Non-pigmented ciliary epithelial cell (primary cell): Measurements from ENCODE around the gene SPTLC2.

Experiments used
- DNase-seq: peaks from one replicate; pipeline ENCODE4 v3.0.0-alpha.2; 2010; ENCODE audit warnings: low read depth

Gene SPTLC2

DNA sequence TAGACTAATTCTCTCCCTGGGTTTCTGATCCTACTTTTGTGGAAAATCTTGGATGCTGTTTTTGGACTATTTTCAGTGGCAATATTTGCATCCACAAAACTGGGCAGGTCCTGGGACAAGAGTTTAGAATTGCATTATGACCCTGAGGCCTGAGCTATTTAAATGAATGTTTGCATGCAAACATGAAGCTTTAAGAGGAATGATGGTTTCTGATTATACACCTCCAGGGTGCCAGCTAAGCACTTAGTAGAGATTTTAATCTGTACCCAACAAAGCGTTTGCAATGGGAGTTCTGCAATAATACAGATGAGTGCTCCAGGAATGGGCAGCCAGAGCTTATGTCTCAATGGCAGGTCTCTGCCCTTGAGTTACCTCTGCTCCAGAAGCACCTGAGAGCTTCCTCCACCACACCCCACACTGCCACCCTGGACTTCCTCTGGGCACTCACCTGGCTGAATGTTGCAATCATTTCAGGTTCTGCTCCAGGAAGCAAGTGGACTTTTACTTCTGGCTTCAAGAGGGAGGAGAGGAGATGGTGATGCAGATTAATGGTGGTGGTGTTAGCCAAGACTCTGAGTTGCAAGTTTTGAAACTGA lies 6.0 kb upstream of the SPTLC2 start:
- no peak for DNase-seq

DNA sequence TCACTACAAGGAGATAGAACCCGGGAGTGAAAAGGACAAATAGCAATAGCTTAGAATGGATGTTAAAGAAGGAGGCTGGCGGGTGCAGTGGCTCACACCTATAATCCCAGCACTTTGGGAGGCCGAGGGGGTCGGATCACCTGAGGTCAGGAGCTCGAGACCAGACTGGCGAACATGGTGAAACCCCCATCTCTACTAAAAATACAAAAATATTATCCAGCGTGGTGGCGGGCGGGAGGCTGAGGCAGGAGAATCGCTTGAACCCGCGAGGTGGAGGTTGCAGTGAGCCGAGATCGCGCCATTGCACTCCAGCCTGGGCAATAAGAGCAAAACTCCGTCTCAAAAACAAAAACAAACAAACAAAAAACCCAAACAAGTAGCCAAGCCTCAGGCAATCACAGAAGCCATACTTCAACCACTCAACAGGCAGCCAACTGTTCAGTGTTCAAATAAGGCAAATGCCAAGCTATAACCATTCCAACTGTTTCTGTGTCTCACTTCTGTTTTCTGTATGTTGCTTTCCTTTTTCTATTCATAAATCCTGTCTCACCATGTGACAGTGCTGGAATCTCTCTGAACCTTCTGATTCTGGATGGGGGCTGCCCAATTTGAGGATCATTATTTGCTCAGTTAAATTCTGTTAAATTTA lies 3.9 kb upstream of the SPTLC2 start:
- DNase-seq, result no peak

DNA sequence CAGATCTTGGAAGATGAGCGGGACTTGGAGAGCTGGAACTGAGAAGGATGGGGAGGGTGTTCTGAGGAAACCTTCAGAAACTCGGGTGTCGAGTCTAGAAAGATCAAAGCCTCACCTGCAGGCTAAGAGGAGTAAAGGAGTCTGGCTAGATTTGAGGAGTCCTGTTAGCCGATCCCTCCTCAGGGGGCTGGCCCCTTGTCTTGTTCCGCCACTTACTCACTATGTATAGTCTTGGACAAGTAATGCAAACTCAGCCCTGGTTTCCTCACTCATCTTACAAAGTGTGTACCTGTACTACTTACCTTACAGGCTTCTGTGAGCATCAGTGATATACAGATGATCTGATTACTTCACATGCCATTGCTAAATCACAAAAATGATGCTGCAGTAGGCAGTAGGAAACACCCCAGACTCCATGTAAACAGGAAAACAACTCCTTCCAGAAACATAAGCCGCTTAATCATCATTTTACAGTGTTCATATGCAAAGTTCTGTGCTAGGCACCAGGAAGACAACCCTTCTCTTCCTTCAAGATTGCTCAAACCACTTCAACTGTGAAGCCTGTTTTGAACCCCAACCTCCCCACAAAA lies 2.0 kb upstream of the SPTLC2 start:
- DNase-seq, result no peak

DNA sequence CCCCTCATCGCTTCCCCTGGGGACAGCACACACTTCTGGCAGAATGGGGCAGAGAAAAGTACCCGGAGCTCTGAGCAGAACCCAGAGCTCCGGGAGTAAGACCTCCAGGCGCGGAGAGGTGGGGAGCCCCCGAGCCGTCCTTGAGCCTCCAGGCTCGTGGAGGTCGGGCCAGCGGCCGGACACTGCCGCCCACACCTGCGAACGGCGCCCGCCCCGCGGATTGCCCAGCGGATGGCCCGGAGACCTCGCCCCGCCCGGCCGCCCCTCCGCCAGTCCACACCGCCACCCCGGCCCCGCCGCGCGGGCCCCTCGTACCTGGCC lies 344 bp downstream of the SPTLC2 start:
- no peak for DNase-seq

GRCh38 chr14:77615361-77616132 lies 890 bp downstream of the SPTLC2 start:
- DNase-seq, result no peak

GRCh38 chr14:77613201-77613600 lies 3.2 kb downstream of the SPTLC2 start:
- DNase-seq, result no peak

- no peak for DNase-seq
These were observed 4.3 kb downstream of the SPTLC2 start for GRCh38 chr14:77612011-77612620.

DNA sequence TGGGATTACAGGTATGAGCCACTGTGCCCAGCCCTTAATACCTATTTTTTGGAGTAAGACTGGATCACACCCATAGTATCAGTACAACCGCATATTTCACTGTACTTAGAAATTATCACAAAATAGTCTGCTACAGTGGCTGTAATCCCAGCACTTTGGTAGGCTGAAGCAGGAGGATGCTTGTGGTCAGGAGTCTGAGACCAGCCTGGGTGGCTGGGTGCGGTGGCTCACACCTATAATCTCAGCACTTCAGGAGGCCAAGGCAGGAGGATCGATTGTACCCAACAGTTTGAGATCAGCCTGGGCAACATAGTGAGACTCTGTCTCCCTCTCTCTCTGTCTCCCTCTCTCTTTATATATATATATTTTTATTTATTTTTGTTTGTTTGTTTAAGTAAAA lies 5.9 kb downstream of the SPTLC2 start:
- no peak for DNase-seq

DNA sequence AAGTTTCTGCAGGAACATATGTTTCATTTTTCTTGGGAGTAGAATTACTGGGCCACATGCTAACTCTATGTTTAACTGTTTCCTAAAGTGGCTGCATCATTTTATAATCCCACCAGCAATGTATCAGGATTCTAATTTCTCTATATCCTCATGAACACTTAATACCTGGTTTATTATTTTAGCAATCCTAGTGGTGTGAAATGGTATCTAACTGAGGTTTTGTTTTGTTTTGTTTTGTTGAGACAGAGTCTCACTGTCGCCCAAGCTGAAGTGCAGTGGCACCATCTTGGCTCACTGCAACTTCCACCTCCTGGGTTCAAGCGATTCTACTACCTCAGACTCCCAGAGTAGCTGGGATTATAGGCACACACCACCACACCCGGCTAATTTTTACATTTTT lies 6.5 kb downstream of the SPTLC2 start:
- DNase-seq, result no peak

- DNase-seq, result no peak
These were observed 8.6 kb downstream of the SPTLC2 start for GRCh38 chr14:77607741-77608302.

- no peak for DNase-seq
These were observed 11.0 kb downstream of the SPTLC2 start for GRCh38 chr14:77605392-77605972.

- no peak for DNase-seq
These were observed 12.7 kb downstream of the SPTLC2 start for GRCh38 chr14:77603654-77604255.

- DNase-seq, result no peak
These were observed 13.4 kb downstream of the SPTLC2 start for GRCh38 chr14:77603031-77603430.

- DNase-seq, result no peak
These were observed 14.4 kb downstream of the SPTLC2 start for GRCh38 chr14:77601846-77602619.

- DNase-seq, result no peak
These were observed 16.5 kb downstream of the SPTLC2 start for GRCh38 chr14:77599889-77600288.

GRCh38 chr14:77598366-77599070 lies 17.9 kb downstream of the SPTLC2 start:
- no peak for DNase-seq

- no peak for DNase-seq
These were observed 22.9 kb downstream of the SPTLC2 start for GRCh38 chr14:77593501-77593961.

DNA sequence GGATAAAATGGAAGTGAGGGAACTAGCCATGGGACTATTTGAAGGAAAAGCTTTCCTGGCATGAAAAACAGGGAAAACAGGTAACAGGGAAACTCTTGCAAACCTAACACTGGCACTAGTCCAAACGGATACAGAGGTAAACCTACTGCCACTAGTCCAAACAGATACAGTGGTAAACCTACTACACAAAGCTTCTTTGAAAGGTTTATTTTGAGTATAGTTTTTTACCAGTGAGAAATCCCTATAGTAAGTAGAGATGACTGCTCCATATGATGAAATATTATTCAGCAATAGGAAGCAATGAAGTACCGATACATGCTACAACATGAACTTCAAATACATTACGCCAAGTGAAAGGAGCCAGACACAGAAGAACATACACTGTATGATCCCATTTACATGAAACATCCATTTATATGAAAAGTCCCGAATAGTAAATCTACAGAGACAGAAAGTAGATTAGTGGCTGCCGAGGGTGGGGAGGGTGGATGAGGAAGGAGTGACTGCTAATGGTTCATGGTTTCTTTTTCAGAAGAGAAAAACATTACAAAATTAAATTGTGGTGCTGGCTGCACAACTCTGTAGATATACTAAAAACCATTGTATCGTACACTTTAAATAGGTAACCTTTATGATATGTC lies 25.5 kb downstream of the SPTLC2 start:
- DNase-seq, result no peak

DNA sequence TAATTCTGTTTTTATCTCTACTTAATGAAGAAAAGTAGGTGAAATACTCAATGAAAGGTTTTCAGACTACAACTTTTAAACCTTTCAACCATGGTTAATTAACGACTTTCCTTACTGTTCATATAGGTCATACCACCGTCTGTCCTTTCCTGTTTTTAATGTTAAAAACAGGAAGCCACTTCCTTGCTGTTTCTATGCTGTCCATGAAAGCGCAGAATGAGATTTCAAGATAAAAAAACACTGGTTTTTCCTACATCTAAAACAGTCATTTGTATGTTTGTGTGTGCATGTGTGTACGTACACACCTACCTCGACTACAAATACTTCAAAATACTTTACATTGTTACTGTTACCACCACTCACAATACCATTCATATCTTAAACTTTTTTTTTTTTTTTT lies 27.3 kb downstream of the SPTLC2 start:
- DNase-seq, result no peak
